ENCODE data around the gene EMILIN2. TPM values are rescaled to one million over a fixed set of nuclear protein-coding genes. Genes with fewer than 3 reads are reported as not detected.

The EMILIN2 gene
- total and polyA plus RNA-seq, 4 donors: 0.58 to 4.6 (median 1.8) TPM

DNA sequence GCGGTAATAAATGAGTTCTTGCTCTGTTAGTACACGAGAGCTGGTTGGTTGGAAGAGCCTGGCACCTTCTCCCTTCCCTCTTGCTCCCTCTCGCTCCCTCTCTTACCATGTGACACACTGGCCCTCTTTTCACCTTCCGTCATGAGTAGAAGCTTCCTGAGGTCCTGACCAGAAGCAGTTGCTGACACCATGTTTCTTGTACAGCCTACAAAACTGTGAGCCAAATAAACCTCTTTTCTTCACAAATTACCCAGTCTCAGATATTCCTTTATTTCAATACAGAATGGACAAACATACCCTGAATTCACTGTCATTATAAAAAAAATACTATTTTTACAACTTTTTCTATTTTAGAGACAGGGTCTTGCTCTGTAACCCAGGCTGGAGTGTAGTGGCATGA is 40.7 kb downstream of the EMILIN2 start:
- DNase-seq (ENCODE audit: low spot score): no peak
- no peak overlapping the region for H3K9ac ChIP-seq (ENCODE audit: low read depth in 1 of 2, low read length in 2 of 2)
- no peaks in the 10 kb centered on the region for H3K4me1 ChIP-seq (ENCODE audit: control insufficient read depth in 4 of 4, insufficient read depth in 4 of 4, low read length in 3 of 4)
- 69% methylated on average over 4 of the region's 4 CpGs for WGBS
- no peak overlapping the region for H3K27ac ChIP-seq (ENCODE audit: low read depth in 1 of 2, low read length in 2 of 2)
- H3K27me3 ChIP-seq (ENCODE audit: control insufficient read depth in 4 of 4, insufficient read depth in 4 of 4, low read length in 3 of 4): no peaks in the 10 kb centered on the region
- no peaks in the 10 kb centered on the region for H3K36me3 ChIP-seq (ENCODE audit: control insufficient read depth in 4 of 4, insufficient read depth in 3 of 4, low read depth in 1 of 4, low read length in 3 of 4)
- no peak overlapping the region for H3K4me3 ChIP-seq (ENCODE audit: low read depth in 1 of 3, low read length in 3 of 3)
- H3K9me3 ChIP-seq (ENCODE audit: control insufficient read depth in 4 of 4, low read length in 3 of 4): no peaks in the 10 kb centered on the region
- no peak for TF ChIP-seq TAF1 (conservative IDR thresholded peaks at IDR 0.05)

DNA sequence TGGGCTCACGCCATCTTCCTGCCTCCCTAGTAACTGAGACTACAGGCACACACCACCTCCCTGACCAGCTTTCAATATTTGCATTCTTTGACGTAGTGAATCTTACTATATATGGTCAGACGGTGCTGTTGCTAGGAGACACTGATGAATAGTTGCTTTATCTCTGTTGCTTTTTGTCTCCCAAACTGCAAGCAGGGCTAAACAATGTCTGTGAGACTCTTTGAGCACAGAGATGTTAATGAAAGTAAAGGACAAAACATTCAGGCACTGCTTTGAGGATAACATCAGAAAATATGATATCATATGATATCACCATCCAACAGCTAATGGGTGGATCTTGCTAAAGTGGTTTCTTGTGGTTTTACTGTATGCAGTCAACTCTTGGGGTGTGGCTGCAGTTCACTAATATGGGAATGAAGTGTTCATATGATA is 43.0 kb downstream of the EMILIN2 start:
- TF ChIP-seq, protein P1, sequence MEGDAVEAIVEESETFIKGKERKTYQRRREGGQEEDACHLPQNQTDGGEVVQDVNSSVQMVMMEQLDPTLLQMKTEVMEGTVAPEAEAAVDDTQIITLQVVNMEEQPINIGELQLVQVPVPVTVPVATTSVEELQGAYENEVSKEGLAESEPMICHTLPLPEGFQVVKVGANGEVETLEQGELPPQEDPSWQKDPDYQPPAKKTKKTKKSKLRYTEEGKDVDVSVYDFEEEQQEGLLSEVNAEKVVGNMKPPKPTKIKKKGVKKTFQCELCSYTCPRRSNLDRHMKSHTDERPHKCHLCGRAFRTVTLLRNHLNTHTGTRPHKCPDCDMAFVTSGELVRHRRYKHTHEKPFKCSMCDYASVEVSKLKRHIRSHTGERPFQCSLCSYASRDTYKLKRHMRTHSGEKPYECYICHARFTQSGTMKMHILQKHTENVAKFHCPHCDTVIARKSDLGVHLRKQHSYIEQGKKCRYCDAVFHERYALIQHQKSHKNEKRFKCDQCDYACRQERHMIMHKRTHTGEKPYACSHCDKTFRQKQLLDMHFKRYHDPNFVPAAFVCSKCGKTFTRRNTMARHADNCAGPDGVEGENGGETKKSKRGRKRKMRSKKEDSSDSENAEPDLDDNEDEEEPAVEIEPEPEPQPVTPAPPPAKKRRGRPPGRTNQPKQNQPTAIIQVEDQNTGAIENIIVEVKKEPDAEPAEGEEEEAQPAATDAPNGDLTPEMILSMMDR (IDR thresholded peaks at IDR 0.05; ENCODE audit: low read depth, low read length, missing input control): no peak
- no peak for TF ChIP-seq EGR1 (IDR thresholded peaks at IDR 0.05; ENCODE audit: low read depth in 2 of 2)
- TF ChIP-seq RXRA (IDR thresholded peaks at IDR 0.05): no peak
- TF ChIP-seq SP1 (IDR thresholded peaks at IDR 0.05): no peak
- TF ChIP-seq FOXA1 (IDR thresholded peaks at IDR 0.05): no peak
- Histone ChIP-seq H3K36me3 (ENCODE audit: control insufficient read depth in 4 of 4, insufficient read depth in 3 of 4, low read depth in 1 of 4, low read length in 3 of 4) (no peaks in the 10 kb centered on the region), H3K27me3 (ENCODE audit: control insufficient read depth in 4 of 4, insufficient read depth in 4 of 4, low read length in 3 of 4) (no peaks in the 10 kb centered on the region), H3K9ac (ENCODE audit: low read depth in 1 of 2, low read length in 2 of 2) (no peak overlapping the region), H3K4me3 (ENCODE audit: low read depth in 1 of 3, low read length in 3 of 3) (no peak overlapping the region), H3K4me1 (ENCODE audit: control insufficient read depth in 4 of 4, insufficient read depth in 4 of 4, low read length in 3 of 4) (no peaks in the 10 kb centered on the region), H3K27ac (ENCODE audit: low read depth in 1 of 2, low read length in 2 of 2) (no peak overlapping the region), H3K9me3 (ENCODE audit: control insufficient read depth in 4 of 4, low read length in 3 of 4) (no peaks in the 10 kb centered on the region)
- no peak for DNase-seq (ENCODE audit: low spot score)
- WGBS: 57% methylated on average over 3 of the region's 3 CpGs

DNA sequence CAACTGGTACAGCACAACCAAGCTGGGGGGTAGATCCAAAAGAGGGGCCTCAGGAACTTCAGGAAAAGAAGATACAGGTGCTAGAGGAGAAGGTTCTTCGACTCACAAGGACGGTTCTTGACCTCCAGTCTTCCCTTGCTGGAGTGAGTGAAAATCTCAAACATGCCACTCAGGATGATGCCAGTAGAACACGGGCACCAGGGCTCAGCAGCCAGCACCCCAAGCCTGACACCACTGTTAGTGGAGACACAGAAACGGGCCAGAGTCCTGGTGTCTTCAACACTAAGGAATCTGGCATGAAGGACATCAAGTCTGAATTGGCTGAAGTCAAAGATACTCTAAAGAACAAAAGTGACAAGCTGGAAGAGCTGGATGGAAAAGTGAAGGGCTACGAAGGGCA is 43.8 kb downstream of the EMILIN2 start:
- no peaks in the 10 kb centered on the region for H3K9me3 ChIP-seq (ENCODE audit: control insufficient read depth in 4 of 4, low read length in 3 of 4)

More for the DNA sequence above, 43.8 kb downstream of the EMILIN2 start:
- no peak for TF ChIP-seq HNF4G (IDR thresholded peaks at IDR 0.05)
- TF ChIP-seq RXRA (IDR thresholded peaks at IDR 0.05): no peak
- TF ChIP-seq, protein P2, sequence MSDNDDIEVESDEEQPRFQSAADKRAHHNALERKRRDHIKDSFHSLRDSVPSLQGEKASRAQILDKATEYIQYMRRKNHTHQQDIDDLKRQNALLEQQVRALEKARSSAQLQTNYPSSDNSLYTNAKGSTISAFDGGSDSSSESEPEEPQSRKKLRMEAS (IDR thresholded peaks at IDR 0.05): no peak
- no peak for TF ChIP-seq HNF4A (conservative IDR thresholded peaks at IDR 0.05)
- TF ChIP-seq SP1 (IDR thresholded peaks at IDR 0.05): no peak
- no peak for TF ChIP-seq EGR1 (IDR thresholded peaks at IDR 0.05; ENCODE audit: low read depth in 2 of 2)
- TF ChIP-seq, protein P3, sequence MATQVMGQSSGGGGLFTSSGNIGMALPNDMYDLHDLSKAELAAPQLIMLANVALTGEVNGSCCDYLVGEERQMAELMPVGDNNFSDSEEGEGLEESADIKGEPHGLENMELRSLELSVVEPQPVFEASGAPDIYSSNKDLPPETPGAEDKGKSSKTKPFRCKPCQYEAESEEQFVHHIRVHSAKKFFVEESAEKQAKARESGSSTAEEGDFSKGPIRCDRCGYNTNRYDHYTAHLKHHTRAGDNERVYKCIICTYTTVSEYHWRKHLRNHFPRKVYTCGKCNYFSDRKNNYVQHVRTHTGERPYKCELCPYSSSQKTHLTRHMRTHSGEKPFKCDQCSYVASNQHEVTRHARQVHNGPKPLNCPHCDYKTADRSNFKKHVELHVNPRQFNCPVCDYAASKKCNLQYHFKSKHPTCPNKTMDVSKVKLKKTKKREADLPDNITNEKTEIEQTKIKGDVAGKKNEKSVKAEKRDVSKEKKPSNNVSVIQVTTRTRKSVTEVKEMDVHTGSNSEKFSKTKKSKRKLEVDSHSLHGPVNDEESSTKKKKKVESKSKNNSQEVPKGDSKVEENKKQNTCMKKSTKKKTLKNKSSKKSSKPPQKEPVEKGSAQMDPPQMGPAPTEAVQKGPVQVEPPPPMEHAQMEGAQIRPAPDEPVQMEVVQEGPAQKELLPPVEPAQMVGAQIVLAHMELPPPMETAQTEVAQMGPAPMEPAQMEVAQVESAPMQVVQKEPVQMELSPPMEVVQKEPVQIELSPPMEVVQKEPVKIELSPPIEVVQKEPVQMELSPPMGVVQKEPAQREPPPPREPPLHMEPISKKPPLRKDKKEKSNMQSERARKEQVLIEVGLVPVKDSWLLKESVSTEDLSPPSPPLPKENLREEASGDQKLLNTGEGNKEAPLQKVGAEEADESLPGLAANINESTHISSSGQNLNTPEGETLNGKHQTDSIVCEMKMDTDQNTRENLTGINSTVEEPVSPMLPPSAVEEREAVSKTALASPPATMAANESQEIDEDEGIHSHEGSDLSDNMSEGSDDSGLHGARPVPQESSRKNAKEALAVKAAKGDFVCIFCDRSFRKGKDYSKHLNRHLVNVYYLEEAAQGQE (IDR thresholded peaks at IDR 0.05): no peak
- no peak for TF ChIP-seq NR2F2 (IDR thresholded peaks at IDR 0.05)
- TF ChIP-seq GABPA (IDR thresholded peaks at IDR 0.05 in 1 of 2, conservative IDR thresholded peaks at IDR 0.05 in 1 of 2): no peak
- TF ChIP-seq JUND (IDR thresholded peaks at IDR 0.05): no peak
- no peak for TF ChIP-seq FOXA1 (IDR thresholded peaks at IDR 0.05)
- no peak for TF ChIP-seq YY1 (IDR thresholded peaks at IDR 0.05)
- TF ChIP-seq FOXA2 (IDR thresholded peaks at IDR 0.05): no peak
- TF ChIP-seq RAD21 (IDR thresholded peaks at IDR 0.05): no peak
- TF ChIP-seq, protein P4, sequence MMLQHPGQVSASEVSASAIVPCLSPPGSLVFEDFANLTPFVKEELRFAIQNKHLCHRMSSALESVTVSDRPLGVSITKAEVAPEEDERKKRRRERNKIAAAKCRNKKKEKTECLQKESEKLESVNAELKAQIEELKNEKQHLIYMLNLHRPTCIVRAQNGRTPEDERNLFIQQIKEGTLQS (IDR thresholded peaks at IDR 0.05): no peak
- TF ChIP-seq, protein P1 (IDR thresholded peaks at IDR 0.05; ENCODE audit: low read depth, low read length, missing input control): no peak
- TF ChIP-seq, protein P5, sequence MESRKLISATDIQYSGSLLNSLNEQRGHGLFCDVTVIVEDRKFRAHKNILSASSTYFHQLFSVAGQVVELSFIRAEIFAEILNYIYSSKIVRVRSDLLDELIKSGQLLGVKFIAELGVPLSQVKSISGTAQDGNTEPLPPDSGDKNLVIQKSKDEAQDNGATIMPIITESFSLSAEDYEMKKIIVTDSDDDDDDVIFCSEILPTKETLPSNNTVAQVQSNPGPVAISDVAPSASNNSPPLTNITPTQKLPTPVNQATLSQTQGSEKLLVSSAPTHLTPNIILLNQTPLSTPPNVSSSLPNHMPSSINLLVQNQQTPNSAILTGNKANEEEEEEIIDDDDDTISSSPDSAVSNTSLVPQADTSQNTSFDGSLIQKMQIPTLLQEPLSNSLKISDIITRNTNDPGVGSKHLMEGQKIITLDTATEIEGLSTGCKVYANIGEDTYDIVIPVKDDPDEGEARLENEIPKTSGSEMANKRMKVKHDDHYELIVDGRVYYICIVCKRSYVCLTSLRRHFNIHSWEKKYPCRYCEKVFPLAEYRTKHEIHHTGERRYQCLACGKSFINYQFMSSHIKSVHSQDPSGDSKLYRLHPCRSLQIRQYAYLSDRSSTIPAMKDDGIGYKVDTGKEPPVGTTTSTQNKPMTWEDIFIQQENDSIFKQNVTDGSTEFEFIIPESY (IDR thresholded peaks at IDR 0.05): no peak
- TF ChIP-seq TAF1 (conservative IDR thresholded peaks at IDR 0.05): no peak
- no peak overlapping the region for H3K4me3 ChIP-seq (ENCODE audit: low read depth in 1 of 3, low read length in 3 of 3)
- WGBS: 84% methylated on average over 5 of the region's 5 CpGs
- no peaks in the 10 kb centered on the region for H3K27me3 ChIP-seq (ENCODE audit: control insufficient read depth in 4 of 4, insufficient read depth in 4 of 4, low read length in 3 of 4)
- H3K36me3 ChIP-seq (ENCODE audit: control insufficient read depth in 4 of 4, insufficient read depth in 3 of 4, low read depth in 1 of 4, low read length in 3 of 4): no peaks in the 10 kb centered on the region
- no peak for DNase-seq (ENCODE audit: low spot score)
- H3K4me1 ChIP-seq (ENCODE audit: control insufficient read depth in 4 of 4, insufficient read depth in 4 of 4, low read length in 3 of 4): no peaks in the 10 kb centered on the region
- no peak overlapping the region for H3K9ac ChIP-seq (ENCODE audit: low read depth in 1 of 2, low read length in 2 of 2)
- H3K27ac ChIP-seq (ENCODE audit: low read depth in 1 of 2, low read length in 2 of 2): no peak overlapping the region
